ENCODE results near the gene CCDC71L. TPM values are rescaled to one million over a fixed set of nuclear protein-coding genes. Genes with fewer than 3 reads are reported as not detected.
A peak's percentile ranks its signal among the peaks of the same experiment; 100 is the strongest.

CCDC71L gene
- total and polyA plus RNA-seq, 2 experiments from 2014 or later = 7.2 to 23.1 TPM

GRCh38 chr7:106623853-106624252 is 37.1 kb downstream of the CCDC71L start:
- Histone ChIP-seq H3K27ac (no peak overlapping the region), H3K9me3 (ENCODE audit: low read depth) (no peaks in the 10 kb centered on the region), H3K4me3 (no peak overlapping the region), H3K36me3 (no peaks in the 10 kb centered on the region), H3K4me1 (ENCODE audit: low read depth) (no peaks in the 10 kb centered on the region), H3K27me3 (no peaks in the 10 kb centered on the region)
- peak in 1 of 2 donors; percentile 38 for DNase-seq (ENCODE audit: low read depth in 1 of 2, low spot score in 1 of 2)
- TF ChIP-seq CTCF (IDR thresholded peaks at IDR 0.05; ENCODE audit: low read depth, low read length) = no peak

- TF ChIP-seq CTCF (IDR thresholded peaks at IDR 0.05; ENCODE audit: low read depth, low read length) = no peak
- H3K4me3 ChIP-seq = no peak overlapping the region
- no peaks in the 10 kb centered on the region for H3K4me1 ChIP-seq (ENCODE audit: low read depth)
- no peaks in the 10 kb centered on the region for H3K27me3 ChIP-seq
- H3K27ac ChIP-seq = no peak overlapping the region
- no peaks in the 10 kb centered on the region for H3K36me3 ChIP-seq
- H3K9me3 ChIP-seq (ENCODE audit: low read depth) = no peaks in the 10 kb centered on the region
- DNase-seq (ENCODE audit: low read depth in 1 of 2, low spot score in 1 of 2) = no peak
Measured at GRCh38 chr7:106623315-106623660, 37.7 kb downstream of the CCDC71L start.

GRCh38 chr7:106622654-106623314 is 38.2 kb downstream of the CCDC71L start:
- TF ChIP-seq CTCF (IDR thresholded peaks at IDR 0.05; ENCODE audit: low read depth, low read length) = no peak
- Histone ChIP-seq H3K27me3 (no peaks in the 10 kb centered on the region), H3K4me3 (no peak overlapping the region), H3K36me3 (no peaks in the 10 kb centered on the region), H3K4me1 (ENCODE audit: low read depth) (no peaks in the 10 kb centered on the region), H3K27ac (no peak overlapping the region), H3K9me3 (ENCODE audit: low read depth) (no peaks in the 10 kb centered on the region)
- DNase-seq (ENCODE audit: low read depth in 1 of 2, low spot score in 1 of 2) = no peak

GRCh38 chr7:106621393-106622132 is 39.4 kb downstream of the CCDC71L start:
- H3K27me3 ChIP-seq = no peaks in the 10 kb centered on the region
- H3K4me3 ChIP-seq = no peak overlapping the region
- H3K9me3 ChIP-seq (ENCODE audit: low read depth) = no peaks in the 10 kb centered on the region
- DNase-seq (ENCODE audit: low read depth in 1 of 2, low spot score in 1 of 2) = no peak
- TF ChIP-seq CTCF (IDR thresholded peaks at IDR 0.05; ENCODE audit: low read depth, low read length) = no peak
- H3K27ac ChIP-seq = no peak overlapping the region
- H3K36me3 ChIP-seq = no peaks in the 10 kb centered on the region
- no peaks in the 10 kb centered on the region for H3K4me1 ChIP-seq (ENCODE audit: low read depth)

- no peak for TF ChIP-seq CTCF (IDR thresholded peaks at IDR 0.05; ENCODE audit: low read depth, low read length)
- no peaks in the 10 kb centered on the region for H3K4me1 ChIP-seq (ENCODE audit: low read depth)
- H3K9me3 ChIP-seq (ENCODE audit: low read depth) = no peaks in the 10 kb centered on the region
Measured at GRCh38 chr7:106620676-106621075, 40.3 kb downstream of the CCDC71L start.

More at GRCh38 chr7:106620676-106621075, 40.3 kb downstream of the CCDC71L start:
- no peak overlapping the region for H3K4me3 ChIP-seq
- no peaks in the 10 kb centered on the region for H3K27me3 ChIP-seq
- DNase-seq (ENCODE audit: low read depth in 1 of 2, low spot score in 1 of 2) = no peak
- no peaks in the 10 kb centered on the region for H3K36me3 ChIP-seq
- H3K27ac ChIP-seq = no peak overlapping the region
